HepG2 (cell line): Measurements from ENCODE around the gene DUSP16. TPM values are rescaled to one million over a fixed set of nuclear protein-coding genes. Genes with fewer than 3 reads are reported as not detected.

Source experiments
- DPF2 ChIP-seq: sonication (generic); formaldehyde crosslinking; IDR thresholded peaks from 2 replicates; pipeline ENCODE4 v1.4.0; 2020; ENCODE audit warnings: mild to moderate bottlenecking, low read depth, missing genetic modification reagents, borderline replicate concordance
- ELF4 ChIP-seq: sonication (generic); formaldehyde crosslinking; IDR thresholded peaks from 2 replicates; pipeline ENCODE4 v1.5.0; 2020; ENCODE audit warnings: missing genetic modification reagents, mild to moderate bottlenecking, moderate library complexity, borderline replicate concordance
- FOXM1 ChIP-seq: sonication (generic); formaldehyde crosslinking; IDR thresholded peaks from 2 replicates; pipeline ENCODE4 v1.5.0; 2020; ENCODE audit warnings: missing genetic modification reagents
- JUNB ChIP-seq: sonication (generic); formaldehyde crosslinking; IDR thresholded peaks from 2 replicates; pipeline ENCODE4 v1.8.0; 2022; ENCODE audit warnings: missing genetic modification reagents, mild to moderate bottlenecking, borderline replicate concordance
- MBNL3 ChIP-seq: fragments of 250-450 bp; sonication (Bioruptor Pico); conservative IDR thresholded peaks from 2 replicates; pipeline ENCODE4 v1.8.0; 2022; ENCODE audit warnings: mild to moderate bottlenecking, inconsistent platforms
- NFYB ChIP-seq: sonication (generic); formaldehyde crosslinking; IDR thresholded peaks from 2 replicates; pipeline ENCODE4 v1.4.0; 2020; ENCODE audit warnings: missing genetic modification reagents
- PHF21A ChIP-seq: sonication (generic); formaldehyde crosslinking; IDR thresholded peaks from 2 replicates; pipeline ENCODE4 v1.5.0; 2020; ENCODE audit warnings: mild to moderate bottlenecking, missing genetic modification reagents
- TCF7 ChIP-seq: sonication (generic); IDR thresholded peaks from 2 replicates; pipeline ENCODE4 v1.6.1; 2016; ENCODE audit warnings: antibody characterized with exemption, low read depth
- ZBTB43 ChIP-seq: sonication (generic); formaldehyde crosslinking; conservative IDR thresholded peaks from 2 replicates; pipeline ENCODE4 v1.4.0; 2020; ENCODE audit warnings: missing genetic modification reagents
- ZNF180 ChIP-seq: sonication (generic); formaldehyde crosslinking; IDR thresholded peaks from 2 replicates; pipeline ENCODE4 v1.4.0; 2020; ENCODE audit warnings: low read depth, missing genetic modification reagents, borderline replicate concordance
- ZNF451 ChIP-seq: sonication (generic); formaldehyde crosslinking; IDR thresholded peaks from 2 replicates; pipeline ENCODE4 v1.5.0; 2020; ENCODE audit warnings: mild to moderate bottlenecking, missing genetic modification reagents
- ZNF513 ChIP-seq: sonication (generic); formaldehyde crosslinking; conservative IDR thresholded peaks from 2 replicates; pipeline ENCODE4 v1.5.0; 2020; ENCODE audit warnings: missing genetic modification reagents
- ZNF557 ChIP-seq: sonication (generic); formaldehyde crosslinking; IDR thresholded peaks from 2 replicates; pipeline ENCODE4 v1.4.0; 2020; ENCODE audit warnings: missing genetic modification reagents
- ZNF883 ChIP-seq: sonication (generic); formaldehyde crosslinking; IDR thresholded peaks from 2 replicates; pipeline ENCODE4 v1.5.1; 2020; ENCODE audit warnings: mild to moderate bottlenecking, missing genetic modification reagents; ENCODE audit errors: not compliant biosample characterization
- polyA plus RNA-seq, 8 experiments: library from polyadenylated mRNA; depleted of rRNA in 3 of 8; stranded (reverse) in 7 of 8; unstranded in 1 of 8; fragments of >200 nt; fragmentation: Illumina TruSeq in 4 of 8; extraction: Trizol in 4 of 8; gene quantifications; 2 replicates each; pipeline versions ENCODE4 v1.2.1 to v1.2.3, GENCODE V29; 2011 to 2016; ENCODE audit warnings: low read depth in 4 of 8, missing spikeins in 1 of 8, mixed read lengths in 1 of 8; ENCODE audit not compliant: insufficient read depth in 1 of 8
- total RNA-seq, 5 experiments: library from RNA; depleted of rRNA; stranded (reverse); fragments of >200 nt; fragmentation: Illumina TruSeq; extraction: Trizol; gene quantifications; 2 replicates each; pipeline ENCODE4 v1.2.3, GENCODE V29; 2016; ENCODE audit warnings: low read depth in 1 of 5
- TF ChIP-seq, protein P1 (sequence below): sonication (generic); formaldehyde crosslinking; IDR thresholded peaks from 2 replicates; pipeline ENCODE4 v1.4.0; 2020; ENCODE audit warnings: missing genetic modification reagents
- TF ChIP-seq, protein P2 (sequence below): sonication (generic); formaldehyde crosslinking; IDR thresholded peaks from 2 replicates; pipeline ENCODE4 v1.5.0; 2020; ENCODE audit warnings: missing genetic modification reagents
- TF ChIP-seq, protein P3 (sequence below): IDR thresholded peaks from 2 replicates; pipeline ENCODE4 v1.6.1; 2016

DUSP16 gene
- total and polyA plus RNA-seq, 2 of the 13 experiments (the other 11 are each of a cell fraction or from before 2014, with no cell fraction given), result 45.7 to 46.6 TPM

DNA sequence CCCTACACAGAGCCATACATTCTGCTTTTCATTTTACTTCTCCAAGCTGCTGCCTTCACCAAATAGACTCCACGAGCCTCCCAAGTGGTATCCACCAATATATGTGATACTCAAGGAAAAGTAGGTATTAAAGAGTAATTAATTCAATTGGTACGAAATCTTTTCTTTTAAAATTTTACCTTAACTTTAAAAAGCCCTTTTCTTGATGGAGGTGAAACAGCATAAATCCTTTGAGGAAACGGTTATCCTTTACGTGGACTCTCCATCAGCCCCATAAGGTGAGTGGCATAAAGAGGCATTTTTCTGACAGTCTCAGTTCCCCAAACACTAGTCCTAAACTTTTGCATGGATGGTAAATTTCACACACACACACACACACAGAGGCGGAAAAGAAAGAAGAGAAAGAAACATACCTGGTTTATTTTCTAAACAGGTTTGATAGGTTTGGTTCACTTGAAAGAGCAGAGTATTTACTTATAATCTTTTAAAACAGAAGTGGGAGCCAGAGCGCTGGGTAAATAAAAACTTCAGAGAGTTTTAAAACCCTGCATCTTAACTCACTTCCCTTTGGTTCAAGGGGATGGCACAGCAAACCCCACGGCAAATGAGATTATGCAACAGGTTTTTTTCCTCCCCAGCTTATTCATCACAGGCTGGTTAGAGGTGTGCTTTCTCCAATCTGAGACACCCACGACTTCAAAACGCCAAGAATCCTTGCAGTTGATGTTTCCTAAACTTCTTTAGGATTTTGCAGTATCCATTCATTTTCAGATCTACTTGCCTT lies 1.9 kb downstream of the DUSP16 start (continued):
- peak; percentile 47; the same call in 1 of the 2 replicates for TF ChIP-seq ZBTB43
- peak; percentile 74 for TF ChIP-seq PHF21A
- 0 out of 2 replicates have a peak, but pooled peaks have one; percentile 16 for TF ChIP-seq ZNF557
- TF ChIP-seq FOXM1 (CRISPR knock-in tag), result no peak
- no peak for TF ChIP-seq ZNF513 (CRISPR knock-in tag)
- no peak for TF ChIP-seq DPF2 (CRISPR knock-in tag)
- TF ChIP-seq, protein P1, sequence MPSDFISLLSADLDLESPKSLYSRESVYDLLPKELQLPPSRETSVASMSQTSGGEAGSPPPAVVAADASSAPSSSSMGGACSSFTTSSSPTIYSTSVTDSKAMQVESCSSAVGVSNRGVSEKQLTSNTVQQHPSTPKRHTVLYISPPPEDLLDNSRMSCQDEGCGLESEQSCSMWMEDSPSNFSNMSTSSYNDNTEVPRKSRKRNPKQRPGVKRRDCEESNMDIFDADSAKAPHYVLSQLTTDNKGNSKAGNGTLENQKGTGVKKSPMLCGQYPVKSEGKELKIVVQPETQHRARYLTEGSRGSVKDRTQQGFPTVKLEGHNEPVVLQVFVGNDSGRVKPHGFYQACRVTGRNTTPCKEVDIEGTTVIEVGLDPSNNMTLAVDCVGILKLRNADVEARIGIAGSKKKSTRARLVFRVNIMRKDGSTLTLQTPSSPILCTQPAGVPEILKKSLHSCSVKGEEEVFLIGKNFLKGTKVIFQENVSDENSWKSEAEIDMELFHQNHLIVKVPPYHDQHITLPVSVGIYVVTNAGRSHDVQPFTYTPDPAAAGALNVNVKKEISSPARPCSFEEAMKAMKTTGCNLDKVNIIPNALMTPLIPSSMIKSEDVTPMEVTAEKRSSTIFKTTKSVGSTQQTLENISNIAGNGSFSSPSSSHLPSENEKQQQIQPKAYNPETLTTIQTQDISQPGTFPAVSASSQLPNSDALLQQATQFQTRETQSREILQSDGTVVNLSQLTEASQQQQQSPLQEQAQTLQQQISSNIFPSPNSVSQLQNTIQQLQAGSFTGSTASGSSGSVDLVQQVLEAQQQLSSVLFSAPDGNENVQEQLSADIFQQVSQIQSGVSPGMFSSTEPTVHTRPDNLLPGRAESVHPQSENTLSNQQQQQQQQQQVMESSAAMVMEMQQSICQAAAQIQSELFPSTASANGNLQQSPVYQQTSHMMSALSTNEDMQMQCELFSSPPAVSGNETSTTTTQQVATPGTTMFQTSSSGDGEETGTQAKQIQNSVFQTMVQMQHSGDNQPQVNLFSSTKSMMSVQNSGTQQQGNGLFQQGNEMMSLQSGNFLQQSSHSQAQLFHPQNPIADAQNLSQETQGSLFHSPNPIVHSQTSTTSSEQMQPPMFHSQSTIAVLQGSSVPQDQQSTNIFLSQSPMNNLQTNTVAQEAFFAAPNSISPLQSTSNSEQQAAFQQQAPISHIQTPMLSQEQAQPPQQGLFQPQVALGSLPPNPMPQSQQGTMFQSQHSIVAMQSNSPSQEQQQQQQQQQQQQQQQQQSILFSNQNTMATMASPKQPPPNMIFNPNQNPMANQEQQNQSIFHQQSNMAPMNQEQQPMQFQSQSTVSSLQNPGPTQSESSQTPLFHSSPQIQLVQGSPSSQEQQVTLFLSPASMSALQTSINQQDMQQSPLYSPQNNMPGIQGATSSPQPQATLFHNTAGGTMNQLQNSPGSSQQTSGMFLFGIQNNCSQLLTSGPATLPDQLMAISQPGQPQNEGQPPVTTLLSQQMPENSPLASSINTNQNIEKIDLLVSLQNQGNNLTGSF (CRISPR knock-in tag), result no peak
- TF ChIP-seq NFYB, result 0 out of 2 replicates have a peak, but pooled peaks have one; percentile 30
- TF ChIP-seq, protein P2, sequence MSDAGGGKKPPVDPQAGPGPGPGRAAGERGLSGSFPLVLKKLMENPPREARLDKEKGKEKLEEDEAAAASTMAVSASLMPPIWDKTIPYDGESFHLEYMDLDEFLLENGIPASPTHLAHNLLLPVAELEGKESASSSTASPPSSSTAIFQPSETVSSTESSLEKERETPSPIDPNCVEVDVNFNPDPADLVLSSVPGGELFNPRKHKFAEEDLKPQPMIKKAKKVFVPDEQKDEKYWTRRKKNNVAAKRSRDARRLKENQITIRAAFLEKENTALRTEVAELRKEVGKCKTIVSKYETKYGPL (CRISPR knock-in tag), result peak; percentile 80
- no peak for TF ChIP-seq MBNL3 (CRISPR knock-in tag)
- no peak for TF ChIP-seq ZNF883 (CRISPR knock-in tag)
- no peak for TF ChIP-seq ELF4 (CRISPR knock-in tag)
- TF ChIP-seq, protein P3, sequence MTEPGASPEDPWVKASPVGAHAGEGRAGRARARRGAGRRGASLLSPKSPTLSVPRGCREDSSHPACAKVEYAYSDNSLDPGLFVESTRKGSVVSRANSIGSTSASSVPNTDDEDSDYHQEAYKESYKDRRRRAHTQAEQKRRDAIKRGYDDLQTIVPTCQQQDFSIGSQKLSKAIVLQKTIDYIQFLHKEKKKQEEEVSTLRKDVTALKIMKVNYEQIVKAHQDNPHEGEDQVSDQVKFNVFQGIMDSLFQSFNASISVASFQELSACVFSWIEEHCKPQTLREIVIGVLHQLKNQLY (CRISPR knock-in tag), result no peak
- TF ChIP-seq TCF7, result peak; percentile 93
- TF ChIP-seq ZNF451 (CRISPR knock-in tag), result no peak
- no peak for TF ChIP-seq ZNF180 (CRISPR knock-in tag)
- 0 out of 2 replicates have a peak, but pooled peaks have one; percentile 27 for TF ChIP-seq JUNB (CRISPR knock-in tag)
